GM21360 (cell line): Measurements from ENCODE around the gene BMP10.
"Not testable (repeated sequence)": the region's sequence is repeated elsewhere in the genome, so short reads cannot be mapped to it uniquely, and the experiment has no call there.

ENCODE experiments used
- ATAC-seq: cut with Tn5 transposase; IDR thresholded peaks from one replicate; pipeline ENCODE4 v1.9.1; 2021; ENCODE audit warnings: mild to moderate bottlenecking, moderate library complexity; ENCODE audit not compliant: unreplicated experiment

Gene BMP10

GRCh38 chr2:68900496-68901198 is 29.4 kb upstream of the BMP10 start:
- no peak for ATAC-seq

- ATAC-seq = not testable (repeated sequence)
These were observed 24.8 kb upstream of the BMP10 start for GRCh38 chr2:68895981-68896380.

- ATAC-seq = no peak
These were observed 18.3 kb upstream of the BMP10 start for GRCh38 chr2:68889500-68889899.

GRCh38 chr2:68889021-68889420 is 17.8 kb upstream of the BMP10 start:
- ATAC-seq = no peak

- no peak for ATAC-seq
These were observed 17.0 kb upstream of the BMP10 start for GRCh38 chr2:68888038-68888704.

- no peak for ATAC-seq
These were observed 14.5 kb upstream of the BMP10 start for GRCh38 chr2:68885811-68886075.

- no peak for ATAC-seq
These were observed 14.0 kb upstream of the BMP10 start for GRCh38 chr2:68885074-68885810.

- ATAC-seq = no peak
These were observed 9.0 kb upstream of the BMP10 start for GRCh38 chr2:68880213-68880612.

GRCh38 chr2:68879296-68879695 is 8.1 kb upstream of the BMP10 start:
- no peak for ATAC-seq

GRCh38 chr2:68878753-68879152 is 7.6 kb upstream of the BMP10 start:
- no peak for ATAC-seq

- ATAC-seq = no peak
These were observed 7.0 kb upstream of the BMP10 start for GRCh38 chr2:68878071-68878711.

- ATAC-seq = no peak
These were observed 6.0 kb upstream of the BMP10 start for GRCh38 chr2:68877079-68877772.

GRCh38 chr2:68870215-68870614 is 982 bp downstream of the BMP10 start:
- ATAC-seq = no peak

- ATAC-seq = no peak
These were observed 6.1 kb downstream of the BMP10 start for GRCh38 chr2:68865108-68865507.

- no peak for ATAC-seq
These were observed 7.2 kb downstream of the BMP10 start for GRCh38 chr2:68863996-68864395.

GRCh38 chr2:68862889-68863288 is 8.3 kb downstream of the BMP10 start:
- no peak for ATAC-seq

- ATAC-seq = no peak
These were observed 9.9 kb downstream of the BMP10 start for GRCh38 chr2:68861330-68861729.

- no peak for ATAC-seq
These were observed 11.1 kb downstream of the BMP10 start for GRCh38 chr2:68860111-68860510.

GRCh38 chr2:68857855-68858456 is 13.2 kb downstream of the BMP10 start:
- ATAC-seq = peak; percentile 51

GRCh38 chr2:68857202-68857845 is 13.9 kb downstream of the BMP10 start:
- no peak for ATAC-seq
